Vagina (tissue), 2 donors: Measurements from ENCODE around the gene FFAR1. TPM values are rescaled to one million over a fixed set of nuclear protein-coding genes. Genes with fewer than 3 reads are reported as not detected.

Experiments
- DNase-seq, 2 donors: peaks; one replicate each; pipeline ENCODE4 v3.0.0-alpha.2; 2017; ENCODE audit errors: extremely low spot score in 2 of 2
- H3K27ac ChIP-seq: fragments of 200-600 bp; sonication (generic); one replicate; pipeline ENCODE4 v1.5.1; 2019
- H3K27me3 ChIP-seq: fragments of 200-600 bp; sonication (generic); one replicate; pipeline ENCODE4 v1.5.1; 2019
- H3K36me3 ChIP-seq, 2 donors: fragments of 200-600 bp; sonication (generic); one replicate each; pipeline ENCODE4 v1.5.1; 2017 to 2019
- H3K4me1 ChIP-seq: fragments of 200-600 bp; sonication (generic); one replicate; pipeline ENCODE4 v1.5.1; 2019
- H3K4me3 ChIP-seq, 2 donors: fragments of 200-600 bp; sonication (generic); 1 replicate in 1 of 2; 2 replicates in 1 of 2; pipeline ENCODE4 v1.5.1; 2016 to 2019
- H3K9me3 ChIP-seq: fragments of 200-600 bp; sonication (generic); one replicate; pipeline ENCODE4 v1.5.1; 2019
- CTCF ChIP-seq, 3 experiments: fragments of 450-650 bp in 2 of 3; fragments of 200-600 bp in 1 of 3; sonication (generic) in 1 of 3; IDR thresholded peaks; one replicate each; pipeline ENCODE4 v1.5.1; 2017 to 2019; ENCODE audit warnings: antibody characterized with exemption in 3 of 3, mild to moderate bottlenecking in 2 of 3, moderate library complexity in 2 of 3
- POLR2A ChIP-seq, 2 donors: fragments of 450-650 bp; IDR thresholded peaks; one replicate each; pipeline ENCODE4 v1.6.1; 2017; ENCODE audit warnings: antibody characterized with exemption in 2 of 2, mild to moderate bottlenecking in 2 of 2, moderate library complexity in 2 of 2
- POLR2AphosphoS5 ChIP-seq, 2 donors: sonication (generic); formaldehyde crosslinking; IDR thresholded peaks; one replicate each; pipeline ENCODE4 v1.9.0; 2017; ENCODE audit warnings: antibody characterized with exemption in 2 of 2, mild to moderate bottlenecking in 2 of 2, low read depth in 1 of 2; ENCODE audit not compliant: insufficient read depth in 1 of 2
- intact Hi-C: fragments of 100-400 bp; cut with DNase I; formaldehyde crosslinking; loops from one replicate; pipeline ENCODE4 v1.15.1; 2023
- total RNA-seq: library from RNA; depleted of rRNA; stranded (reverse); fragments of >200 nt; gene quantifications from one replicate; pipeline ENCODE4 v1.2.3, GENCODE V29; 2016

Gene FFAR1
- not detected for total RNA-seq

GRCh38 chr19:35347171-35347929 is at the start of gene FFAR1:
FFAR1 (plus strand) TSS chr19:35347902; CDS start chr19:35351552, 3,650 bp downstream.
- Histone ChIP-seq H3K4me1 (no peaks in the 10 kb centered on the region), H3K36me3 (no peaks in the 10 kb centered on the region), H3K27me3 (no peaks in the 10 kb centered on the region), H3K27ac (no peak within 1 kb of the TSS), H3K4me3 (no peak within 1 kb of the TSS), H3K9me3 (no peaks in the 10 kb centered on the region)
- TF ChIP-seq CTCF (IDR thresholded peaks at IDR 0.05) (no peak), POLR2A (IDR thresholded peaks at IDR 0.05) (no peak), POLR2AphosphoS5 (IDR thresholded peaks at IDR 0.05; ENCODE audit: insufficient read depth in 1 of 2, low read depth in 1 of 2) (no peak)
- intact Hi-C loops: no loop called here
- DNase-seq: peak; percentile 19 to 22

- no peak overlapping the region for H3K27ac ChIP-seq
- H3K9me3 ChIP-seq: no peaks in the 10 kb centered on the region
- H3K27me3 ChIP-seq: no peaks in the 10 kb centered on the region
- no peaks in the 10 kb centered on the region for H3K4me1 ChIP-seq
- no peak overlapping the region for H3K4me3 ChIP-seq
- H3K36me3 ChIP-seq: no peaks in the 10 kb centered on the region
- no peak for TF ChIP-seq POLR2AphosphoS5 (IDR thresholded peaks at IDR 0.05; ENCODE audit: insufficient read depth in 1 of 2, low read depth in 1 of 2)
- TF ChIP-seq CTCF (IDR thresholded peaks at IDR 0.05): no peak
- no peak for TF ChIP-seq POLR2A (IDR thresholded peaks at IDR 0.05)
- intact Hi-C loops: no loop called here
- no peak for DNase-seq
Measured at GRCh38 chr19:35297922-35298321, 49.8 kb upstream of the FFAR1 start.

GRCh38 chr19:35298561-35298972 is 49.1 kb upstream of the FFAR1 start:
- Histone ChIP-seq H3K27me3 (no peaks in the 10 kb centered on the region), H3K36me3 (no peaks in the 10 kb centered on the region), H3K4me1 (no peaks in the 10 kb centered on the region), H3K27ac (no peak overlapping the region), H3K4me3 (no peak overlapping the region), H3K9me3 (no peaks in the 10 kb centered on the region)
- intact Hi-C loops: no loop called here
- TF ChIP-seq POLR2AphosphoS5 (IDR thresholded peaks at IDR 0.05; ENCODE audit: insufficient read depth in 1 of 2, low read depth in 1 of 2) (no peak), POLR2A (IDR thresholded peaks at IDR 0.05) (no peak), CTCF (IDR thresholded peaks at IDR 0.05) (no peak)
- no peak for DNase-seq

GRCh38 chr19:35299523-35300338 is 48.0 kb upstream of the FFAR1 start:
- TF ChIP-seq POLR2AphosphoS5 (IDR thresholded peaks at IDR 0.05; ENCODE audit: insufficient read depth in 1 of 2, low read depth in 1 of 2): no peak
- H3K9me3 ChIP-seq: no peaks in the 10 kb centered on the region
- H3K36me3 ChIP-seq: no peaks in the 10 kb centered on the region
- intact Hi-C loops: no loop called here
- H3K27ac ChIP-seq: no peak overlapping the region
- no peaks in the 10 kb centered on the region for H3K27me3 ChIP-seq
- no peak overlapping the region for H3K4me3 ChIP-seq
- no peak for DNase-seq
- no peaks in the 10 kb centered on the region for H3K4me1 ChIP-seq

- H3K4me1 ChIP-seq: no peaks in the 10 kb centered on the region
- H3K36me3 ChIP-seq: no peaks in the 10 kb centered on the region
- no peaks in the 10 kb centered on the region for H3K9me3 ChIP-seq
- DNase-seq: no peak
- no peak overlapping the region for H3K4me3 ChIP-seq
- intact Hi-C loops: no loop called here
- TF ChIP-seq POLR2AphosphoS5 (IDR thresholded peaks at IDR 0.05; ENCODE audit: insufficient read depth in 1 of 2, low read depth in 1 of 2): no peak
- no peak overlapping the region for H3K27ac ChIP-seq
- H3K27me3 ChIP-seq: no peaks in the 10 kb centered on the region
Measured at GRCh38 chr19:35300339-35300649, 47.4 kb upstream of the FFAR1 start.

GRCh38 chr19:35301961-35302360 is 45.7 kb upstream of the FFAR1 start:
- no peak for TF ChIP-seq POLR2A (IDR thresholded peaks at IDR 0.05)
- TF ChIP-seq POLR2AphosphoS5 (IDR thresholded peaks at IDR 0.05; ENCODE audit: insufficient read depth in 1 of 2, low read depth in 1 of 2): no peak
- TF ChIP-seq CTCF (IDR thresholded peaks at IDR 0.05): no peak
- Histone ChIP-seq H3K4me3 (no peak overlapping the region), H3K4me1 (no peaks in the 10 kb centered on the region), H3K36me3 (no peaks in the 10 kb centered on the region), H3K27me3 (no peaks in the 10 kb centered on the region), H3K27ac (no peak overlapping the region), H3K9me3 (no peaks in the 10 kb centered on the region)
- DNase-seq: no peak
- intact Hi-C loops: no loop called here
